Ishikawa (cell line): ENCODE measurements around the gene TMEM171.

Experiments used
- CEBPB ChIP-seq: IDR thresholded peaks from 2 replicates; pipeline ENCODE4 v1.6.1; 2012
- CREB1 ChIP-seq: IDR thresholded peaks from 2 replicates; pipeline ENCODE4 v1.6.1; 2012; ENCODE audit warnings: low read depth
- EGR1 ChIP-seq: IDR thresholded peaks from 2 replicates; pipeline ENCODE4 v1.6.1; 2012
- EP300 ChIP-seq: IDR thresholded peaks from 2 replicates; pipeline ENCODE4 v1.6.1; 2012; ENCODE audit warnings: borderline replicate concordance
- FOXM1 ChIP-seq: IDR thresholded peaks from 2 replicates; pipeline ENCODE4 v1.6.1; 2012; ENCODE audit warnings: low read depth, borderline replicate concordance
- MAX ChIP-seq: IDR thresholded peaks from 2 replicates; pipeline ENCODE4 v1.6.1; 2012
- NFIC ChIP-seq: IDR thresholded peaks from 2 replicates; pipeline ENCODE4 v1.6.1; 2012
- RAD21 ChIP-seq: IDR thresholded peaks from 2 replicates; pipeline ENCODE4 v1.6.1; 2012; ENCODE audit warnings: low read depth
- REST ChIP-seq: IDR thresholded peaks from 2 replicates; pipeline ENCODE4 v1.6.1; 2012; ENCODE audit warnings: low read depth, mild to moderate bottlenecking
- TAF1 ChIP-seq: IDR thresholded peaks from 2 replicates; pipeline ENCODE4 v1.6.1; 2012; ENCODE audit warnings: low read depth, mild to moderate bottlenecking
- TEAD4 ChIP-seq: IDR thresholded peaks from 2 replicates; pipeline ENCODE4 v1.6.1; 2012
- USF1 ChIP-seq: IDR thresholded peaks from 2 replicates; pipeline ENCODE4 v1.6.1; 2012
- YY1 ChIP-seq: IDR thresholded peaks from 2 replicates; pipeline ENCODE4 v1.6.1; 2012; ENCODE audit warnings: low read depth
- ZBTB7A ChIP-seq: IDR thresholded peaks from 2 replicates; pipeline ENCODE4 v1.6.1; 2012; ENCODE audit warnings: low read depth

GRCh38 chr5:73122875-73123810, 2.8 kb downstream of the TMEM171 start:
- TF ChIP-seq NFIC, result no peak
- no peak for TF ChIP-seq FOXM1
- TF ChIP-seq TAF1, result no peak
- no peak for TF ChIP-seq REST
- TF ChIP-seq YY1, result no peak
- no peak for TF ChIP-seq RAD21
- no peak for TF ChIP-seq EP300
- TF ChIP-seq USF1, result no peak
- TF ChIP-seq CEBPB, result no peak
- TF ChIP-seq TEAD4, result no peak
- no peak for TF ChIP-seq MAX
- TF ChIP-seq EGR1, result no peak
- TF ChIP-seq ZBTB7A, result no peak
- no peak for TF ChIP-seq CREB1
